NCI-H748 treated with DMSO at 0.1 percent for 48 hours (cell line): ENCODE data around the gene RLBP1.
"Not testable (repeated sequence)": the region's sequence is repeated elsewhere in the genome, so short reads cannot be mapped to it uniquely, and the experiment has no call there.

Experiments
- DNase-seq: peaks from one replicate; lab custom pipeline; 2025; lab: John Stamatoyannopoulos, UW

Gene RLBP1

DNA sequence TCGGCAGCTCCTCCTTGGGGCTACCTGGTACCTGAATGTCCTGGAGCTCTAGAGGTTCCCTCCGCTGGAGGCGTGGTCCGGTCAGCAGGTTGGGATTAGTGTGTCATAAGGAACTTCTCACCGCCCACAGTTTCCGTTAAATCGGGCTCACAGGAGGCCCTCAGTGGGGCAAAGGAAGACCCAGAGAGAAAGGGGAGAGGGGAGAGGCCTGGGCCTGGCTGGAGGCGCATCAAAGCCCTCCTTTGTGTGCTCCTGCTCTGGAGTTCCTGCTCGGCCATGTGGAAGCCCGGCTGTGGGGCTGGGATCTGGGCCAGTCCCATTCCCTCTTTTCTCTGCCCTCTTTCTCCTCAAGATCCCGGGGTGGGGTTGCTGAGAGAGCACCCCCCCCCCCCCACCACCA, at the start of gene RLBP1:
RLBP1 (minus strand) TSS at position 37 of the 400 bp plus-strand sequence. CDS start 2,604 bp downstream, outside the sequence.
- DNase-seq, result no peak

DNA sequence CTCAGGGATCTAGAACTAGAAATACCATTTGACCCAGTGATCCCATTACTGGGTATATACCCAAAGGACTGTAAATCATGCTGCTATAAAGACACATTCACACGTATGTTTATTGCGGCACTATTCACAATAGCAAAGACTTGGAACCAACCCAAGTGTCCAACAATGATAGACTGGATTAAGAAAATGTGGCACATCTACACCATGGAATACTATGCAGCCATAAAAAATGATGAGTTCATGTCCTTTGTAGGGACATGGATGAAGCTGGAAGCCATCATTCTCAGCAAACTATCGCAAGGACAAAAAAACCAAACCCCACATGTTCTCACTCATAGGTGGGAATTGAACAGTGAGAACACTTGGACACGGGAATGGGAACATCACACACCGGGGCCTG, 28.8 kb upstream of the RLBP1 start:
- not testable (repeated sequence) for DNase-seq

DNA sequence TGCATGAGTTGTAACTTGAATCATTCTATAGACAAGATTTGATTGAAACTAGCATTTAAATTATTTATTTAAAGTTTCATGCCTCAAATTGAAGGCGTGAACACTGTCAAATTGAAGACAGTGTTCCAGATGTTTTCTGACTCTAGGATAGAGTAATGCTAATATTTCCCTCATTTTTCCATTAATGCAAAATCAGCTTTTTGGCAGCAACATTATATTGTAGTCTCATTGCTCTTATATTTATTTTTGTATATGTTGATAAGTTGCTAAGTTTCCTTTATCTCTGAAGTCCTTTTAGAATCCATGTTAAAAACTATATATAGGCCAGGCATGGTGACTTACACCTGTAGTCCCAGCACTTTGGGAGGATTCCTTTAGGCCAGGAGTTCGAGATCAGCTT, 27.2 kb upstream of the RLBP1 start:
- no peak for DNase-seq

DNA sequence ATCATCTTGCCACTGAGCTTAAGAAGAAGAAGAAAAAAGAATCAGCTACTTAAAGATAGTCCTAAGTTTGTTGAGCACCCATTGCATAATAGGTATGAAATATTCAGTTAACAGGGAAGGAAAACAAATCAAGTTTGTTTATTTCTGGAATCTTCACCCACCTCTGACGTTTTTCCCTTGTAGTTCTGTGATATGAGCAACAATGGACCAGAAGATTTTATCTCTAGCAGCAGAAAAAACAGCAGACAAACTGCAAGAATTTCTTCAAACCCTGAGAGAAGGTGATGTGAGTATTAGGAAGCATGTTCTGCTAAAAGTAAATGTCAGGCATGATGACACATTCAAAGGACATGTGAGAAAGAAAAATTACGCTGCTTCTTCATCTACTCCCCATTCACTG, 26.1 kb upstream of the RLBP1 start:
- no peak for DNase-seq

DNA sequence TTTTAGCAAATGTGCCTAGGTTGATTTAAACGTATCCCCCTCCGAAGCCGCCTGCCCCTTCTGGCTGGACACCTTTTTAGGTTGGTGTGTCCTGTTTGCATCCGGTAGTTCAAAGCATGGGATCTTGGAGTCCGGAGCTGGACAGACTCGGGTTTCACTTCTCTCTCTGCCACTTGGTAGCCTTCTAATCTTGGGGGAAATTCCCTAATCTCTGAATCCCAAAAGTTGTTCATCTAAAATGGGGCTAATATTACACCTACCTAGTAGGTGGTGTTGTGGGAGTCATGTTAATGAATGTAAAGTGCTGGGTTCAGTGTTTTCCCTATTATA, 23.2 kb upstream of the RLBP1 start:
- no peak for DNase-seq

DNA sequence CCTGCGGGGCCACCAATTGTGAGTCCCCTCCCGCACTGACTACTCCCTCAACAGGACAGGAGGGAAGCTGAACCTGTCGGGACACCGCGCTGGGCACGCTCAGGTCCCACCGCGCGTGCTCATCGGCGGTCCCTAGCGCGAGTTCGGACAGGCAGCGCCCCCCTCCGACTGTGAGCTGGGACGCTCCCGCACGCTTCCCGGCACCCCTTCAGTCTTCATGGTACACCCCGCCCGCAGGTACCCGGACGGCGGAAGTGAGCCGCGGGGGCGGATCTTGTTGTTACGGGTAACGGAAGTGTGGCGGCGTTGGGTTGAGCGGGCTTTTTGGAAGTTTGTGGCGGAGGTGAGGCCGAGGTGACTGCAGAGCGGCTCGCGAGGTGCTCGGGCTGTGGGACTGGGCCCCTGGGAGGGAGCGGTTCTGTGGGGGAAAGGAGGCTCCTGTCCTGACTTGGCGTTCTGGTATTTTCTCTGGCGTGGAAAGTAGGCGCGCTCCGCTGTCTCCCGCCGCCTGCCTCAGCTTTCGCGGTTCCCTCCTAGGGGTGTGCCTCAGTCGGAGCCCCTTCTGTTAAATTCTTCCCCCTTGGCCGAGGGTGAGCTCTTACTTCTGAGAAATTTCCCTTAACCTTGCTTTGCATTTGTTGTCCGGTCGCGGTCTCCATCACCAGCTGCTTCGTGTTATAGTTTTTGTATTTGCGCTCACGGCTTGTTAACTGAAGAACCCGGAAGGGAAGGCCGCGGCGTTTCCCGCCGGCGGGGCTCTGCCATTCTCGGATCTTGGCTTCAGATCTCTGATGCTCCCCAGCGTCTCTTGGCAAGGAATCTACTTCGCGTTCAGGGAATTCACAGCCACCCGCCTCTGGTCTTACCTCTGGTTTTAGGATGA, 22.6 kb upstream of the RLBP1 start, which contains the start of gene FANCI:
FANCI (plus strand) TSS at position 289 of the 883 bp plus-strand sequence. CDS start 3,669 bp downstream, outside the sequence.
- DNase-seq, result peak; percentile 81

DNA sequence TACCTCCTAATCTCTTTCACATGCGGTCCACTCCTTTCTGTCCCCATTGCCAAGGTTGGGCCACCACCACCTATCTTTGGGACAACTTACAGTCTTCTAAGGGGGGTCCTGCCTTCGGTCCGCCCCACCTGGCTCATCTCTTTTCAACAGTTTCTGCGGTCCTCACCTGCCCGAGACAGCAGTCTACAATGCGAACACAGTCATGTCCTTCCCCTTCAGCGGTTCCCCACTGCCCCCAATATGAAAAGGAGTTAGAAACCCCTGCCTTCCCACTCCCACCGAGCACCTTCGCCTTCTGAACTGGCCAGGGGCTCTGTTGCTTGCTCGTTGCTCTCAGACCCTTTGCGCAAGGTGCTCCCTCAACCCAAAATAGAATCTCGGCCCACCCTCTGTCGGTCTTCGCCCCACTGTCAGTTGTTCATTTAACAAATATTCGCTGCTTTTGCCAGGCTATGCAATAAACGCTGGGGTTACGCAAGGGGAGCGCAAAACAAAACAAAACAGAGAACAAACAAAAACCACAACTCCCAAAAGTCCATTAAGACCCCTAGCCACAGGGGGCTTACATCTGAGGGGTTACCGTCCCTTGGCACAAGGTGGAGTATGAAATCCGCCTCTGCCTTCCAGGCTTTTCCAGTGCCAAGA, 21.8 kb upstream of the RLBP1 start:
- DNase-seq, result no peak

DNA sequence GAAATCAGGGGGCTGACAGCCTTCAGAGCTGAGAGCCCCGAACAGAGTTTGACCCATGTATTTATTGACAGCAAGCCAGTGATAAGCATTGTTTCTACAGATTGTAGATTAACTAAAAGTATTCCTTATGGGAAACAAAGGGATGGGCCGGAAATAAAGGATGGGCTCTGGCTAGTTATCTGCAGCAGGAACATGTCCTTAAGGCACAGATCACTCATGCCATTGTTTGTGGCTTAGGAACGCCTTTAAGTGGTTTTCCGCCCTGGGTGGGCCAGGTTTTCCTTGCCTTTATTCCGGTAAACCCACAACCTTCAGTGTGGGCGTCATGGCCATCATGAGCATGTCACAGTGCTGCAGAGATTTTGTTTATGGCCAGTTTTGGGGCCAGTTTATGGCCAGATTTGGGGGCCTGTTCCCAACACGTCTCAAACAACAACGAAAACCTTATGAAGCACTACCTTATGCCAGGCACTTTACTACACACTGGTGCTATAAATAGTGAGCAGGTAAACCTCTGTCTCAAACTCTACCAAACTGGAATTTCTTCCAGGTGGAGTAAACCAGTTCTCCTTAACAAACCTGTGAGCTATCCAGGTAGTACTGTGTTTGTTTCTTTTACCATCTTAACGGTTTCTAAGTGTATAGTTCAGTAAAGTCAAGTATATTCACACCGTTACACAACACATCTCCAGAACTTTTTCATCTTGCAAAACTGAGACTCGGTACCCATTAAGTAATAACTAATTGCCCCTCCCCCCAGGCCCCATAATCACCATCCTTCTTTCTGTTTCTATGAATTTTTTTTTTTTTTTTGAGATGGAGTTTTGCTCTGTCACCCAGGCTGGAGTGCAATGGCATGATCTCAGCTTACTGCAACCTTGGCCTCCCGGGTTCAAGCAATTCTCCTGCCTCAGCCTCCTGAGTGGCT, 18.8 kb upstream of the RLBP1 start:
- not testable (repeated sequence) for DNase-seq

DNA sequence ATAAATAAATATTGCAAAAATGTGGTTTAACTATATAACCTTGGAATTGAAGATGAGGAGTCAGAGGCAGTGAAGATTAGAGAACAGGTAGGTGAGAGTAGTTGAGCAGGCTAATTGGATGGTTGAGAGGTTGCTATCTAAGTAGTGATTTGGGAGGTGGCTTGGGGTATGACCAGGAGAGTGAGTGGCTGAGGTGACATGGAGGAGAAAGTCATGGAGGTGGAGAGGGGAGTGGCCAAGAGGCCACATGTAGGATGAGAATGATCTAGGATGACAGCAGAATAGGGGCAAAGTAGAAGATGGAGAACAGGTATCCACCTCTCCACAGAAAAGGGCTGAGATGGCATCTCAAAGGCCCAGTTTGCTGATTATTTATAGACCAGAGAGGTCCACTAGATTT, 10.5 kb upstream of the RLBP1 start:
- no peak for DNase-seq

DNA sequence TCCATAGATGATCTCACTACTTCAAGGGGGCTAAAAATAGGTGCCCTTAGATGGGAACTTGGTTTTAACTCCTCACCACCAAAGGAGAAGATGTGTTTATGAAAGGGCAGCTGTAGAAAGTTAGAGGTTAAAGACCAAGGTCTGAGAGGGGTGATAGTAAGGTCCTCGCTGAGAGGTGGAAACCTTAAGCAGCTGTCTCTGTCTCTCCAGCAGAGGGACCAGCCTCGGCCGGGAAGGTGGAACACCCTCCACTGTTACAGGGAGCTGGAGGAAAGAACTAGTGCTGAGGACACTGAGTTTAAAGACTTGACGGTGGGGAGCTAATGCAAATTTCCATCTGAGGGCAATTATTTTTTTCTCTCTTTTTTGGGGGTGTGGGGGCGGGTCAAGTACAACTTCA, 8.9 kb upstream of the RLBP1 start:
- no peak for DNase-seq

DNA sequence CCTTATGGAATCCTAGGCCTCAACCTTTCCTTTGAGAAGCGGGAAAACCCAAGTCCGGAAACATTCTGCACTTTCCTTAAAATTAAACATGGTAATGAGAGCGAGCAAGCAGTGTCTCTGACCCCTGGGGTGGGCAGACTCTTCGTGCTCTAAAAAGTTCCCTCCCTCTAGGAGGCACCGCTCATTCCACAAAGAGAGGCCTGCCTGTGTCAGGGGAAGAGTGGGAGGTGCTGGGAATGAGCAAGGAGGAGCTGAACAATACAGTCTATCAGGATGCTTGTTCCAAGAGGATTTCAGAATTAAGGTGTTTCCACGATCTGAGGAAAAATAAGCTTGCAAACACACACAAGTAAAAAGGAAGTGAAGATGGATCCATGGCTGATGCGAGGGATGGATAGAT, 6.0 kb upstream of the RLBP1 start:
- no peak for DNase-seq

DNA sequence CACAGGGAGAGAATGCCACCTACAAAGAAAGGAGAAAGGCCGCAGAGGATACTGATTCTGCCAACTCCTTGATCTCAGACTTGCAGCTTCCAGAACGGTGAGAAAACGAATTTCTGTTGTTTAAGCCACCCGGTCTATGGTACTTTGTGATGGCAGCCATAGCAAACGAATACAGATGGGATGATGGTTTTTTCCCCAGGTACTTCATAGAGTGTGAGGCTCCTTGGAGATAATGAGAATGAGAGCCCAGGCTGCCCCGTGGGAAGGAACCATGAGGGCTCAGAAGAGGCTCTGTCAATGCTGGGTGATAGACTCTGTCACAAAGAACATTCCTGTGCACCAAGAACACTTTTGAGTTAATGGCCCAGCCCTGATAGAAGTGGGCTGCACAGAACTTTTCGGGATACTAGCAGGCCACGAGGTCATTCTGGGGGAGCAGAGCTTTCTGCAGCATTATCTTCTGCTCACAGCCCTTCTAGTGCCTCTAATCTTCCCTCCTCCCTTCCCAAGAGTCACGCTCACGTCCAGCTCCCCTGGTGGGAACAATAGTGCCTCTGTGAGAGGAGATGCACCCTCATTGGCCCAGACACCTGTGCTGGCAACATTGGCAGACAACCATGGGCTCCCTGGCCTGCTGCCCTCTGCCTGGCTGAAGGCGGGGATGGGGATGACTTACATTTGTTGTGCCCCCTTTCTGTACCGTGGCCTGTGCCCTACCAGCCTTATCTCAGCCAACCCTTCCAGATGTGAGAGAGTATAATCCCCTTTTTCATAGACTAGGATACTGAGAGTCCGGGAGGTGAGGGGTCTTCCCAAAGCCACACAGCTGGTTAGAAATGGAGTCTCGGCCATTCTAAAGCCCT, 5.2 kb upstream of the RLBP1 start:
- no peak for DNase-seq

DNA sequence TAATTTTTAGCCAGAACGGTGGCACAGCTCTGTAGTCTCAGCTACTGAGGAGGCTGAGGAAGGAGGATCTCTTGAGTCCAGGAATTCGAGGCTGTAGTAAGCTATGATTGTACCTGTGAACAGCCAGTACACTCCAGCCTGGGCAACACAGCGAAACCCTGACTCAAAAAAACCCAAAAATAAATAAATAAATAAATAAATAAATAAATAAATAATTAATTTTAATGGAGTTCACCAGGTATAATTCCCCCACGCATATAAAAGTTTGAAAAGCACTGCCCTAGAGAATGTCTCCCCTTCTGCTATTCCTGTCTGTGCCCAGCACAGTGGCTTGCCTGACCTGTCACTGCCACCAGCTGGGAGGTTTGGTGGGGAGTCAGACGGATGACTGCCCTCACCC, 4.2 kb upstream of the RLBP1 start:
- DNase-seq, result no peak

DNA sequence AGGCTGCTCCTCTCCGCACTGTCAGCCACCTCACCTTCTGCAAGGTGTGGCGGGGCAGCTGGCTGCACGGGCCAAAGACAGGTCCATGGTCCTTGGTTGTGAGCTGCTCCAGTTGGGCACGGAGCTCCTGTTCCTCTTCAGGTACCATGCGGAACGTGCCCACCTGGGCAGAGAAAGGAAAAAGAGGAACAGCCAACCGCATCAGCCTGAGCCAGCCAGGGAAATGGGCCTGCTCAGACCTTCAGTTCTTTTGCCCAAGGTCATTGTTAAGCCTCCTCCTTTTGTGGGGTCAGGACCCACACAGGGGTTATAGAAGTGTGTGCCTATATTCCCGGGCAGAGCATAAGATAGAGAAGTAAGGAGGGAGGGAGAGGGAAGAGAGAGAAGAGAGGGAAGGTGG, 2.8 kb downstream of the RLBP1 start:
- no peak for DNase-seq

DNA sequence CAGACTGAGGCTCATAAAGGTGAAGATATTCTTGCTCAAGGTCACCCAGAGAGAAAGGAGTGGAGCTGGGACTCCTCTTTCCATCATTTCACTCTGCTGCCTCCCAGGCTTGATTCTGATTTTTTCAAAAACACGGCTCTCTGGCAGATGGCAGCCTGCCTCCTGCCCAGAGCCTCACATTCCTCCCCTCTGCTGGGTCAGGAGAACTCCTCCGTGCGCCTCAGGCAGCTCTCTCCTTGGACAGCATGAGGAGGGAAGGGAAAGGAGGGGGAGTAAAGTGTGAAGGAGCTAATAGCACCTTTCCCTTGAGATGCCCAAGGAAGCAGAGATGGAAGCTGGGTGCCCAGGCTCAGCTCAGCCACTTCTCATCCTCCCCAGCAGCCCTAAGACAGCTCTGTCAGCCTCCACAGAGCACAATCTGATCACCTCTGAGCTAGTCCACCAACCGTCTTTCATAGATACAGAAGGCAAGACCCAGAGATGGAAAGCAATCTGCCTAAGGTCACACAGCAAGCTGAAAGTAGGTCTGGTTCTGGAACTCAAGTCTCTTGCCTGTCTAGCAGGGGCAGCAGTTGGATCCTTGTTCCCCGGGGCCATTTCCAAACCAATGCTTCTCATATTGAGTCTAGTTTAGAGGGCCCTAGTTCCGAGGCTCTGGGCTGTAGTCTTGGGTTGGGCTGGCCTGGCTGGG, 3.5 kb downstream of the RLBP1 start:
- no peak for DNase-seq

DNA sequence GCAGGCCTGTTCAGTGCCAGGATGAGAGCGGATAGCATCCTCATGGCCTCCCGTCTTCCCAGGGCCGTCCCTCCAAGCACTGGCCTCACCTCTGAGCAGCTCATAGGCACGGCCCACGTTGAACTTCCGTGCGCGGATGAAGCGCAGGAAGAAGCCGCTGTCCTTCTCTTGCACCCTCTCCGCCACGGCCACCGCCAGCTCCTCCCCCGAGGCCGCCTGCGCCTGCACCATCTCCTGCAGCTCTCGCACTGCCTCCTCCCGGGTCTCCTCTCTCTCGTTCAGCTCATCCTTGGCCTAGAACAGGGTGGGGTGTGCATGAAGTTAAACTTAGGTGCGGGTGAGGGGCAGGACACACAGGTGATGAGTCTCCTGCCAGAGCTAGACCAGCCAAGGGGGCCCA, 4.3 kb downstream of the RLBP1 start:
- DNase-seq, result no peak

DNA sequence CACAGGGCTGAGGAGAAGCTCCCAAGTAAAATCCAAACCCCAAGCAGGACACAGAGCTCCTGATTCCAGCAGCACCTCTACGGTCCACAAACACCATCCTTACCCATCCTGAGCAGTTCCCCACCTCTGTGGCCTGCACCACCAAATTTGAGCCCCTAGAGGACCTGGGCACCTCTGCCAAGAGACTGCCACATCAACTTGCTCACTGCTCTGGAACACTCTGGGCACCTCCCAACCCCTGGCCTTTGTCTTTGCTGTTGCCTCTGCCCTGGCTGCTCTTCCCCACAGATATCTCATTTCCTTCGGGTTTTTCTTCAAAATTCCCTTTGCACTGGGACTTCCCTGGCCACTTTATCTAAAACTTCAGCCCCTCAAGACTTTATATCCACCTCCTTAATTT, 5.8 kb downstream of the RLBP1 start:
- DNase-seq, result no peak

DNA sequence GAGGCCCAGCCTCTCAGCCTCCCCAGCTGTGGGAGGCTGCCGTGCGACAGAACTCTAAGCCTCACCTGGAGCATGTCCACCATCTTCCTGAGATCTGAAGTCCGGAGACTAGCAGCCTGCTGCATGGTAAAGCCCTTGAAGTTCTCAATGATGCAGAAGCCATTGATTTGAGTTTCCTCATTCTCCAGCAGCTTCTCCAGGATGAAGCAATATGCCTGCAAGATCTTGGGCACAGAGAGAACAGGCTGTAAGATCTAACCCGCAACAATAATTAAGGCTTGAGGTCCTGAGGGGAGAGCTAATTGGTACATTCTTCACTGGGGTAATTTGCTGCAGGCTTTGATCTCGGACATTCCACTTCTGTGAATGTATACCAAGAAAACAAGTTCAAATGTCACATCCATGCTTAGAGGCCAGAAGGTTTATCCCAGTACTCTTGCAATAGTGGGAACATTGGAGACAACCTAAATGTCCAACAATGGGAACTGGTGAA, 9.7 kb downstream of the RLBP1 start:
- DNase-seq, result no peak

DNA sequence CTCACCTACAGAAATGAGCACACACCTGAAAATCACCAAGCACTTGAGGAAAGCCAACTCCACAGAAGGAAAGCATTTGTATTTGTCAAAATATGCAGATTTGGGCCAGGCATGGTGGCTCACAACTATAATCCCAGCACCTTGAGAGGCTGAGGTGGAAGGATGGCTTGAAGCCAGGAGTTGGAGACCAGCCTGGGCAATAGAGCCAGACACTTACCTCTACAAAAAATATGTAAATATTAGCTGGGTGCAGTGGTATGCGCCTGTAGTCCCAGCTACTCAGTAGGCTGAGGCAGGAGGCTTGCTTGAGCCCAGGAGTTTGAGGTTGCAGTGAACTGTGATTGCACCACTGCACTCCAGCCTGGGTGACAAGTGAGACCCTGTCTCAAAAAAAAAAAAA, 12.3 kb downstream of the RLBP1 start:
- DNase-seq, result no peak

DNA sequence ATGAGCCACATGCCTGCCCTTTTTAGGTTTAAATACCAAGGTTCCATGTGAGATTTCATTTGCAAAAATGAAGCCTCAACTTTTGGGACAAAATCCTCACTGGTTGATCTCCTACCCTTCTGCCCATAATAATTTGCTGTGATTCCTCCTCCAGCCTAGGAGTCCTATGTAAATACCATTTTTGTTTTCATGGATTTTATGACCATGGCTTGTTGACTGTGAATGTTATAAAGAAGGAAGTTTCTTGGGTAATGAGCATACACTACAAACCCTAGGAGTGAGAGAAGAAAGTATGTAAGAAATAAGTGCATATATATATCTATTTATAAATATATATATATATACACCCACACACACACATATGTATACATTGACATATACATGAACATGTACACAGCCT, 13.1 kb downstream of the RLBP1 start:
- no peak for DNase-seq

DNA sequence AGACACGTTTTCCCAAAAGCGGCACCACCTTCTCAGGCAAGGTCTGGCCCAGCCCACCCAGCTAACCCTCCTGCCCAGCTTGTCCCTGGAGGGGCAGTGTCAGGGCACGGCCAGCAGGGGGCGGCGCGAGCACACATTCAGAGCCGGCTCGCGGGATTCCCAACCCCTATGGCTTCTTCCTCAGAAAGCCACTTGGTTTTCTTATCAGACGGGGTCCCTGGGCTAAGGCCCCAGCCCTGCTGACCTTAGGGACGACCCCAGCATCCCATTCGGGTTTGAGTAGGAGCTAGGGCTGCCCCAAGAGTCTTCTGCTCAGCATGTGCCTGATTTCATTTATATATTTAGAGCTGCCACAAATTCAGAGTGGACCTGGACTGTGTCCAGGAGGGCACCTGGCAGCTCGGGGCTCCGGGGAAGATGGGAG, 14.5 kb downstream of the RLBP1 start:
- peak; percentile 7 for DNase-seq
